Panc1 (cell line): Measurements from ENCODE around the gene PTPRJ.

ENCODE experiments used
- POLR2AphosphoS5 ChIP-seq: IDR thresholded peaks from 2 replicates; pipeline ENCODE4 v1.6.1; 2012; ENCODE audit warnings: mild to moderate bottlenecking, low read depth, low read length, moderate library complexity
- SIN3A ChIP-seq: IDR thresholded peaks from 2 replicates; pipeline ENCODE4 v1.6.1; 2012; ENCODE audit warnings: low read depth, mild to moderate bottlenecking, low read length, moderate library complexity, borderline replicate concordance; ENCODE audit not compliant: insufficient read depth
- TCF7L2 ChIP-seq: IDR thresholded peaks from 2 replicates; pipeline ENCODE4 v1.6.1; 2011; ENCODE audit warnings: mild to moderate bottlenecking, low read depth, low read length, inconsistent platforms
- TF ChIP-seq, protein P1 (sequence below): fragments of 450-650 bp; IDR thresholded peaks from 2 replicates; pipeline ENCODE4 v1.5.1; 2017; ENCODE audit warnings: mild to moderate bottlenecking

DNA sequence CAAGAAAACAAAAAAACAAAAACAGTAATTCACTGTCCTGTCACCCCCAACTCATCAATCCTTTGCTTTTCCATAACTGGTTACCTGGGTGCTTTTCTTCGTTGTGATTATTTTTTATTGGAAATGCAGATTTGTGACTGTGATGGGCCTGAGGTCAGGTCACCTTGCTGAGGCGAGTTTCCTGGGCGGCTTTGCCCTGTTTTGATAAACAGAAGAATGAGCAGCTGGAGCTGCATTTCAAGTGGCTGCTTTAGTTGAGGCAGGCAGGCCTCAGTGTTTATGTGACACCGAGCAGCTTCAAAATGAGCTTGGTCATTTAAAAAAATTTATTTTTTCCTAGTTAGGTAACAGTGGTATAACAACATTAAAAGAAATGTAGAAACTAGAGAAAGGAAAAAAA, 22.2 kb downstream of the PTPRJ start:
- TF ChIP-seq, protein P1, sequence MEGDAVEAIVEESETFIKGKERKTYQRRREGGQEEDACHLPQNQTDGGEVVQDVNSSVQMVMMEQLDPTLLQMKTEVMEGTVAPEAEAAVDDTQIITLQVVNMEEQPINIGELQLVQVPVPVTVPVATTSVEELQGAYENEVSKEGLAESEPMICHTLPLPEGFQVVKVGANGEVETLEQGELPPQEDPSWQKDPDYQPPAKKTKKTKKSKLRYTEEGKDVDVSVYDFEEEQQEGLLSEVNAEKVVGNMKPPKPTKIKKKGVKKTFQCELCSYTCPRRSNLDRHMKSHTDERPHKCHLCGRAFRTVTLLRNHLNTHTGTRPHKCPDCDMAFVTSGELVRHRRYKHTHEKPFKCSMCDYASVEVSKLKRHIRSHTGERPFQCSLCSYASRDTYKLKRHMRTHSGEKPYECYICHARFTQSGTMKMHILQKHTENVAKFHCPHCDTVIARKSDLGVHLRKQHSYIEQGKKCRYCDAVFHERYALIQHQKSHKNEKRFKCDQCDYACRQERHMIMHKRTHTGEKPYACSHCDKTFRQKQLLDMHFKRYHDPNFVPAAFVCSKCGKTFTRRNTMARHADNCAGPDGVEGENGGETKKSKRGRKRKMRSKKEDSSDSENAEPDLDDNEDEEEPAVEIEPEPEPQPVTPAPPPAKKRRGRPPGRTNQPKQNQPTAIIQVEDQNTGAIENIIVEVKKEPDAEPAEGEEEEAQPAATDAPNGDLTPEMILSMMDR: no peak
- TF ChIP-seq SIN3A (no peak), TCF7L2 (no peak), POLR2AphosphoS5 (no peak)
